T-helper 2 cell (primary cell): ENCODE results near the gene PSMC1.
A peak's percentile ranks its signal among the peaks of the same experiment; 100 is the strongest.

Source experiments
- DNase-seq, 5 experiments: peaks; one replicate each; pipeline versions ENCODE4 v3.0.0 to v3.0.0-alpha.2; 2012 to 2022

PSMC1 gene

GRCh38 chr14:90276646-90277367 lies 20.5 kb downstream of the PSMC1 start:
- peak in 1 of 5 experiments; percentile 20 for DNase-seq

- no peak for DNase-seq
Measured at GRCh38 chr14:90277581-90278198, 21.3 kb downstream of the PSMC1 start.

GRCh38 chr14:90278199-90279175 lies 22.1 kb downstream of the PSMC1 start:
- DNase-seq, result no peak

- DNase-seq, result no peak
Measured at GRCh38 chr14:90280096-90280495, 23.7 kb downstream of the PSMC1 start.

GRCh38 chr14:90281261-90281660 lies 24.9 kb downstream of the PSMC1 start:
- no peak for DNase-seq

GRCh38 chr14:90281756-90282155 lies 25.4 kb downstream of the PSMC1 start:
- DNase-seq, result no peak

- DNase-seq, result no peak
Measured at GRCh38 chr14:90287791-90288190, 31.4 kb downstream of the PSMC1 start.

GRCh38 chr14:90288651-90289355 lies 32.5 kb downstream of the PSMC1 start:
- DNase-seq, result no peak

- no peak for DNase-seq
Measured at GRCh38 chr14:90290337-90291011, 34.1 kb downstream of the PSMC1 start.

GRCh38 chr14:90291699-90292098 lies 35.3 kb downstream of the PSMC1 start:
- no peak for DNase-seq

- DNase-seq, result no peak
Measured at GRCh38 chr14:90293766-90294730, 37.7 kb downstream of the PSMC1 start.

- peak in 1 of 5 experiments; percentile 75 for DNase-seq
Measured at GRCh38 chr14:90294872-90295271, 38.5 kb downstream of the PSMC1 start.

GRCh38 chr14:90295870-90296516 lies 39.6 kb downstream of the PSMC1 start:
- no peak for DNase-seq

- no peak for DNase-seq
Measured at GRCh38 chr14:90296641-90297040, 40.3 kb downstream of the PSMC1 start.

- DNase-seq, result no peak
Measured at GRCh38 chr14:90297876-90298629, 41.7 kb downstream of the PSMC1 start.

GRCh38 chr14:90299408-90299807 lies 43.1 kb downstream of the PSMC1 start:
- no peak for DNase-seq

GRCh38 chr14:90300611-90301047 lies 44.3 kb downstream of the PSMC1 start:
- peak in 1 of 5 experiments; percentile 35 for DNase-seq

- DNase-seq, result no peak
Measured at GRCh38 chr14:90301122-90301521, 44.8 kb downstream of the PSMC1 start.

- DNase-seq, result peak in 1 of 5 experiments; percentile 46
Measured at GRCh38 chr14:90301668-90302090, 45.3 kb downstream of the PSMC1 start.
